Fibroblast of villous mesenchyme (primary cell): ENCODE data around the gene TSEN2. TPM values are rescaled to one million over a fixed set of nuclear protein-coding genes. Genes with fewer than 3 reads are reported as not detected.

Source experiments
- DNase-seq: peaks from one replicate; pipeline ENCODE4 v3.0.0-alpha.2; 2010; ENCODE audit warnings: low read depth
- H3K4me3 ChIP-seq: 2 replicates; pipeline ENCODE4 v1.5.1; 2011; ENCODE audit warnings: low read depth, mild to moderate bottlenecking, low read length
- total RNA-seq: library from RNA; depleted of rRNA; stranded (reverse); fragments of >200 nt; gene quantifications from 2 replicates; pipeline ENCODE4 v1.2.3, GENCODE V29; 2012
- TF ChIP-seq, protein P1 (sequence below): IDR thresholded peaks from 2 replicates; pipeline ENCODE4 v1.5.1; 2012; ENCODE audit warnings: low read depth, mild to moderate bottlenecking, low read length; ENCODE audit not compliant: insufficient read depth

Gene TSEN2
- total RNA-seq, 1 donor: 17.3 TPM

DNA sequence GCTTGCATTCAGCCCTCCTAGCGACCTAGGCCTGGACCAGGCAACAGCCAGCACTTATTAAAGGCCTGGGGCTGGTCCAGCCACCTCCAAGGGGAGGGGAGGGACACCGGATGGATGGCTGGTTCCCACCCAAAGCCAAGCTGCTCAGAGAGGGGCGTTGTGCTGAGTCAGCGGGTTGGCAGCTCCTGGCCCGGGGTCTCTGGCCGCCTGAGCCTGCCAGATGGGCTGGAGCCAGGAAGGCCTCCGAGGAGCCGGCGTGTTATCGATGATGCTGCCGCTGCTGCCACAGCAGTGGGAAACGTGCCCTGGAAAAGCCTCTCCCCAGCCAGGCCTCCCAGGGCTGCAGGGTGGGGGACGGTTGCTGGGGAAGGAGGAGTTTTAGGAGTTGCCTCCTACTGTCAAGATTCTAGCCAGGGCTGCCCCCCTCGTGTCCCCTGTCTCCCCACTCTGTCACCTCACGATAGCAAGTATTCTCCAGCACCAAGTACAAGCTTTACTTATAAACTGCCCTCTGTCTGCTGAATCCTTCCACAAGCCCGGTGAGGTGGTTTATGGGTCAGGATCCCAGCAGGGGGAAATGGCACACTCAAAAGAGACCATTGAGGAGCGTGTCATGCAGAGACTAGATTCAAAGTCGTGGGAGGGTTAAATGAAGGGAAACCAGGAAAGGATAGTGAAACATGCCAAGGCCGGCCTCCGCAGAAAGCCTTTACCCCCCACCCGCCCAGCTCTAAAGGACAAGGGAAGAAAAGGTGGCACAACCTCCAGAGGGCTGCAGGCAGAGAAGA lies 43.2 kb upstream of the TSEN2 start:
- TF ChIP-seq, protein P1, sequence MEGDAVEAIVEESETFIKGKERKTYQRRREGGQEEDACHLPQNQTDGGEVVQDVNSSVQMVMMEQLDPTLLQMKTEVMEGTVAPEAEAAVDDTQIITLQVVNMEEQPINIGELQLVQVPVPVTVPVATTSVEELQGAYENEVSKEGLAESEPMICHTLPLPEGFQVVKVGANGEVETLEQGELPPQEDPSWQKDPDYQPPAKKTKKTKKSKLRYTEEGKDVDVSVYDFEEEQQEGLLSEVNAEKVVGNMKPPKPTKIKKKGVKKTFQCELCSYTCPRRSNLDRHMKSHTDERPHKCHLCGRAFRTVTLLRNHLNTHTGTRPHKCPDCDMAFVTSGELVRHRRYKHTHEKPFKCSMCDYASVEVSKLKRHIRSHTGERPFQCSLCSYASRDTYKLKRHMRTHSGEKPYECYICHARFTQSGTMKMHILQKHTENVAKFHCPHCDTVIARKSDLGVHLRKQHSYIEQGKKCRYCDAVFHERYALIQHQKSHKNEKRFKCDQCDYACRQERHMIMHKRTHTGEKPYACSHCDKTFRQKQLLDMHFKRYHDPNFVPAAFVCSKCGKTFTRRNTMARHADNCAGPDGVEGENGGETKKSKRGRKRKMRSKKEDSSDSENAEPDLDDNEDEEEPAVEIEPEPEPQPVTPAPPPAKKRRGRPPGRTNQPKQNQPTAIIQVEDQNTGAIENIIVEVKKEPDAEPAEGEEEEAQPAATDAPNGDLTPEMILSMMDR: no peak
- DNase-seq: peak; percentile 56
- no peak overlapping the region for H3K4me3 ChIP-seq

DNA sequence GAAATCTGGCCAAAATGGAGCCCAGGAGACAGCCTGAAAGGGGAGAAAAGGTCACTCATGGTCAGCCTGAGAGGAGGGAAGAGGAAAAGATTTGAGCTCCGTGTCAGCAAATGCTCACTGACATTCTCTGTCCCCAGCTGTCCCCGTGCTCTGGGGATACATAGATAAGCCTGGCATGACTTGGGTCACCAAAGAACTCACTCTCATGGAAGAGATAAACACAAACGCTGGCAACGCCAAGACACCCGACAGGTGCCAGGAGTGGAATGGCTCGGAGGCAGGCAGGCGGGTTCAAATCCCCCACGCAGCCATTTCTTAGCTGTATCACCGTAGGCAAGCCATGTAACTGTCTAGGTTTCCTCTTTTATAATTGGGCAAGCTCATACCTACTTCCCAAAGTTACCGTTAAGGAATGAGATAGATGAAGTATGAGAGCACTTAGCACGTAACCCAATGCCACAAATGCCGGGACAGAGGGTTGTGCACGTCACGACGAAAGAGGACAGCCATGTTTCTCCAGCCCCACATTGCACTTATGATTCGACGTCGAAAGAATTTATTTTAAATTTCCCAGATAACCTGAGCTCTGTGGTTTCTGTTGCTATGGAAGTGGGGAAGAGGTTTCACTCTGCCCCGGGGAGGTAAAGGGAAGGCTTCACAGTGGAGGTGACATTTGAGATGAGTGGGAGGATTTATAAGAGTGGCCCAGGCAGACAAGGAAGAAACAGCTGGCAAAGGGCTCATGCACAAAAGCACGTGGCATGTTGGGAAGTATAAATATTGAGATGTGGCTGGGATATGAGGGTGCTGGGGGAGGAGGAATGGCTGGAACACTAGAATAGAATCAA lies 41.4 kb upstream of the TSEN2 start:
- no peak overlapping the region for H3K4me3 ChIP-seq
- peak; percentile 27 for DNase-seq
- TF ChIP-seq, protein P1: no peak

DNA sequence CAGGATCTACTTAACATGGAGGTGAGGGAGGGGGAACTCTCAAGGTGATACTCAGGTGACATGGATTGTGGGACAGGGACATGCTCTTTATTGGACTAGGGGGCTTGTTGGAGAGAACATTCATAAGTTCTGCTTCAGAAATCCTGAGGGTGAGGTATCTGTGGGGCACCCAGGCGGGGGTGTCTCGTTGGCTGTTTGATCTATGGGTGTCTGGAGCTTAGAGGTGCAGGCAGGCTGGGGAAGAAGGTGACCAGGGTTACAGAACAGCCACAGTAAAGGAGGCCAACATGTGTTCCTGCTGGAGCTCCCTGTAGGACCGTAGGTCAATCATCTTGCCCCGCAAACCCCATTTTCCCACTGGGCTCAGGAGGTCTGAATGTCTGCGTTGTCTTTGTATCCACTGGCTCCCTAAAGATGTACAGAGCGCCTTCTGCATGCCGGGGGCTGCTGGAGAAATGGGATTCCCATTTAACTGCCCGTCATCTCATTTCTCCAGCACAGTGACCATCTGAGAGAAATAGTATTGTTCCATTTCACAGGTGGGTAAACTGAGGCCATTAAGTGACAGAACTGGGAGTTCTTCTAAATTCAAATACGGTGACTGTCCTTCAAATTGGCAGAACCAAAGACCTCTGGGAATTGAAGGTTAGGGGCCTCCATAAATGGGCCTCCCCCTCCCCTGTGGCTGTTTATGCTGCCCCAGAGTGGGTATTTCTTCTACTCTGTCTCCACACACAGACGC lies 40.3 kb upstream of the TSEN2 start:
- no peak overlapping the region for H3K4me3 ChIP-seq
- no peak for DNase-seq
- TF ChIP-seq, protein P1: no peak

DNA sequence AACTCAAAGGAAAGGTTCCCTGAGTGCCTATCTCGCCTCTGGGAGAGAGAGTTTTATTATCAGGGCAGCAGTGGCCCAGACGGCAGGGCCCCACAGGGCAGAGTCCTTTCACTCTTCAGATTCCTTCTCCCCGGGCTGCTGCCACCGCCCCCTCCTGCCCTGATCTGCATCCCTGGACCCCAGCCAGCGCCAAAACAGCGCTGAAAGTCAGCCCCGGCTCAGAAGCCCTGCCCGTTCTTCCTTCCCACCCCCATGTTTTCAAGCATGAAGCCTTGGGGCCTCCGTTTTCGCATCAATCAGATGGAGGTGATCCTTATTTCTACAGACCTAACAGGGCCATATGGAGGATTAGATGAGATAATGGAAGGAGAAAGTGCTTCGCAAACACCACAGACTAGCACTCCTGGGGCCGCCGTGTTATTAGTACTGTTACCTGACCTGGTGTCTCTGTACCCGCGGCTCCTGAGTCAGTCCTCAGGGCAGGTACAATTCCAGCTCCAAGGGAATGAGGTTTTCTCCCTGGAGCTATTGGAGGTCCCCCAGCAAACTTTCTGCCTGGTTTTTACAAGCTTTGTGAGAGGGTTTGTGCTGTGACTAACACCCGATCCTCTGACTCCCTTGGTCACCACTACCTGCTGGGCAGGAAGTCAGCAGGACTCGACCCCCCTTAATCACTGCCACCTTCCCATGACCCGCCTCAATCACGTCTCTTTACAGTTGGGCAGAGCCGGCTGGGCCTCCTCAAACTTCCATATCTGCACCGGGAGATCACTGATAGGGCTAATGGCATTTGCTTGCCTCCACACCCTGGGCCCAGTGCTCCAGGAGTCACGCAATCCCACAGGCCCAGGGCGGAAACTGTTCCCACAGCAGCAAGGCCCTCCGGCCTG lies 39.5 kb upstream of the TSEN2 start:
- no peak overlapping the region for H3K4me3 ChIP-seq
- DNase-seq: peak; percentile 68
- TF ChIP-seq, protein P1: no peak

DNA sequence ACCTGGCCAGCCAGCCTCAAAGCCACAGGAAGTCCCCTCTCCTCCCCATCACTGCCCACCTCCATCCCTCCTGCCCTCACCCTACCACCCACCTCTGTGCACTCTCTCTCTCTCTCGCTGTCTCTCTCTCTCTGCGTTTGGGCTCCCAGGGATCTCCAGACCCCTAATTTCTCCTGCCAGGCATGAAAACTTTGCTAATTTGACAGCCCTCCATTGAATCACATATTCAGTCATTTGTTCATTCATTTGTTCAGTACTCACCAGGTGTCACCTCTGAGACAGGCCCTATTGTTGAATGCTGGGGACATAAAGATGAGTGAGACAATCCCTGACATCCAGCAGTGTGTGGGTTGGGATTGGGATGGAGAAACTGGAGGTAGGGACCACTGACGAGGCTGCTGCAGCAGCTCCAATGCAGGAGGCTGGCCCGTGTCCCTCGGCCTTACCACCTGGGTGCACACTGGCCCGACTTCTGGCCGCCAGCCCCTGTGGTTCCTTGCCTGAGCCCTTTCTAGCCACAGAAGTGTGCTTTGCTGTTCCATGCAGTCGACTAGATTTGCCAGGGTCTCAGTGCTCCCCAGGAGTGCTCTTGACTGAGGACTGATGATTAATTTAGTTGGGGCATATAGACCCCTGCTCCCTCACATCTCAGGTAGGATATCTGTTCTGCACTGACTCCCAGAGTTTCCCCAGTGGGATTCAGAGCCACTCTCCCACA lies 38.6 kb upstream of the TSEN2 start:
- TF ChIP-seq, protein P1: no peak
- no peak for DNase-seq
- H3K4me3 ChIP-seq: no peak overlapping the region
